HG03378 (cell line): ENCODE results near the gene TSPAN18.

Source experiments
- ATAC-seq: cut with Tn5 transposase; IDR thresholded peaks from one replicate; pipeline ENCODE4 v1.9.1; 2021; ENCODE audit warnings: mild to moderate bottlenecking, moderate library complexity; ENCODE audit not compliant: unreplicated experiment

Gene TSPAN18

DNA sequence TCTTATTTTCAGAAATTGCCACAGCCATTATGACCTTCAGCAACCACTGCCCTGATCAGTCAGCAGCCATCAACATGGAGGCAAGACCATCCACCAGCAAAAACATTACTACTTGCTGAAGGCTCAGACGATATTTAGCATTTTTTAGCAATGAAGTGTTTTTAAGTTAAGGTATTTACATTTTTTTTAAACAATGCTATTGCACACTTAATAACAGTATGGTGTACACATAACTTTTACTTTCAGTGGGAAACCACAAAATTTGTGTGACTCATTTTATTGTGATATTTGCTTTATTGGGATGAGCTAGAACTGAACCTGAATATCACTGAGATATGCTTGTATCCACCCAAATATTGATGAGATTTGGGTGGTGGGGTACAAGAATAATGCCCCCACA is 110.9 kb downstream of the TSPAN18 start:
- ATAC-seq, result no peak

DNA sequence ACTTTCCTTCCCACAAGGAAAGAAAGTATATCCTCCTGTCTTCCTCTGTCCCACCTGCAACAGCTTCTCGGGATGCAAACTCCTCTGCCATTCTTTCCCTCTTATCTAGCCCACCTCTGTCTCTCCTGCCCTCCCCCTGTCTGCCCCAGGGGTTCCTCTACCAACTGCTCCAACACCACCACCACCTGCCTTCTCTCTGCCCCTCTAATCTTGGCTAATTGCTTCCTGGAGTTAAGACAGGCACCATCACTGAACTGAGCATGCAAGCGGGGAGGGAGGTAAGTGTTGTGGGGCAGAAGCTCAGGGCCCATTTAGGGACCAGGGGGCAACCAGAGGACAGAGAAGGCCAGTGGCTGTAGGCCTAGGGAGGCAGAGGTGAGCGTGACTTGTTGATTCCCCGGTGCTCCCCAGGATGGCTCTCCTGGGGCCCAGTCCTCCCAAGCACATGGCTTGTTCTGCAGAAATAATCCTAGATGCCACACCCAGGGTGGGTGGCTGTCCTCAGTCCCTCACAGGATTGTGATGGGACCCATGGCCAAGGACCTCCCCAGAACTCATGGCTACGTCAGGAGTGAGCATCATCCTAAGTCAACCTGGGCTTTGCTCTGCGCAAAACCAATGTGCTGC is 112.8 kb downstream of the TSPAN18 start:
- ATAC-seq, result no peak

- ATAC-seq, result no peak
Measured at GRCh38 chr11:44840085-44840478, 113.3 kb downstream of the TSPAN18 start.

DNA sequence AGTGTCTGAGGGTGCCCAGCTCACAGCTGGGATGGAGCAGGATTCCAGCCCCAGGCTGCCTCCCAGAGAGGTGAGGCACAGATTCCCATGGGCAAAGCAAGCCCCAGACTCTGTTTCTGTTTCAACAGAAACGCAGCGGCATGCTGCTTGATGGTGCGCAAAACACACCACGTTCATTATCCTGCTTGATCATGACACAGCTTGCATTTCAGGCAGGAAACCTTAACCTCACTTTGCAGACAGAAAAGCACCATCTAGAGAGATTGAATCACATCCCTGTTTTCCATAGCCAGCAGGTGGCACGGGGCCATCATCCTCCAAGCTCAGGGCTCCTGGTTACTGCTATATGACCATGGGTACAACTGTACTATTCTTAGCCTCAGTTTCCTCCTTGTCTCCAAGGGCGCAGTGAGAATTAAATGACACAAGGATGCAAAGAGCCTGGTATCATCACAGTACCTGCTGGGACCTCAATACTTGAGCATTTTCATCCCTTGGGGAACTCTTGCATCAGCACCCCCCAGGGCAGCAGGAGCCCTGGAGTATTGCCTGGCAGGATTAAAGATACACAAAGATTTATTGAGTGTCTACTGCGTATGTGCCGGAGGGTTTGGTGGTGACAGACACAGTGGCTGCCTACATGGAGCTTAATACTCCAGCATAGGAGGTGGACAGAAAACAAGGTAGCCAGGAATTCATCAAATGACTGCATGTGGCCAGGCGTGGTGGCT is 113.9 kb downstream of the TSPAN18 start:
- no peak for ATAC-seq

DNA sequence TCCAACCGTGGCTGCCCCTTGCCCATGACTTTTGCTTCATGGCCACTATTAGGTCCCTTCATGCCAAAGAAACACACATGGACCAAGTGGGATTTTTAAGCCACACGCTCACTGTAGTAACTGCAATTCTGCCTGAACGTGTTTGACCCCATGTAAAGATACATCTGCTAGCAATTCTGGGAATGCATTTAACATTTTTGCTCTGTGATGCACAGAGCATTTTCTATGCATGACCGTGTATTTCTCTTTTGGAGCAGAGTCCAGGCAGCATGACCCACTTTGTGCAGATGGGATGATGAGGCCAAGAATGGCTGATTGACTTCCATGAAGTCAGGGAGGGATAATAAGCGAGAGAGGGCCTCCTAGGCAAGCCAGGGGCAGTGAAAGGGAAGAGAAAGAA is 115.5 kb downstream of the TSPAN18 start:
- ATAC-seq, result no peak

DNA sequence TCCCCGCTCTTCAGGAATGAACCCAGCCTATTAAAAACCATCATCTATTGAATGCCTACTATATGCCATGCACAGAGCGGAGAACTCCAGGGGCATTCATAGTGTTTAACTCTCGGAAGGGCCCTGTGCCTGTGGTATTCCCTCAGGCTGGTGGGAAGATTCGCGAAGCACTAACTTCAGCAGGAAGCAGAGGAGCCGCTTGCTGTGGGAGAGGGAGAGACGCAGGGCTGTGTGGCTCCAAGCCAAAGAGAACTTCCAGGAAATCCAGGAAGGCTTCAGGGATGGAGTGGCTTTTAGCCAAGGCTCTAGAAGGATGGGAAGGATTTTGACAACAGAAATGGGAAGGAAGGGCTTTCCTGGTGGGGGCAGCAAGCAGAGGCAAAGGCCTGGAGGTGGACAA is 120.1 kb downstream of the TSPAN18 start:
- no peak for ATAC-seq

DNA sequence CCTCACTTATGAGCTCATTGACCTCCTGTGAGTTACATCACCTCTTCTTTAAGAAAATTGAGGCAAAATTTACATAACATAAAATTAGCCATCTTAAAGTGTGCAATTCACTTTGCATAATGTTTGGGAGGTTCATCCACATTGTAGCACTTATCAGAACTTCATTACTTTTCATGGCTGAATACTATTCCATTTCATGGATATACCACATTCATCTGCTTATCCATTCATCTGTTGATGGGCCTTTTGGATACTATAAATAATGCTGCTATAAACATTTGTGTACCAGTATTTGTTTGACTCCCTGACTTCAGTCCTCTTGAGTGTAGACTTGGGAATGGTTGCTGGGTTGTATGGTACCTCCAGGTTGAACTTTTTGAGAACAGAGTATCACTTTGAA is 120.6 kb downstream of the TSPAN18 start:
- no peak for ATAC-seq

DNA sequence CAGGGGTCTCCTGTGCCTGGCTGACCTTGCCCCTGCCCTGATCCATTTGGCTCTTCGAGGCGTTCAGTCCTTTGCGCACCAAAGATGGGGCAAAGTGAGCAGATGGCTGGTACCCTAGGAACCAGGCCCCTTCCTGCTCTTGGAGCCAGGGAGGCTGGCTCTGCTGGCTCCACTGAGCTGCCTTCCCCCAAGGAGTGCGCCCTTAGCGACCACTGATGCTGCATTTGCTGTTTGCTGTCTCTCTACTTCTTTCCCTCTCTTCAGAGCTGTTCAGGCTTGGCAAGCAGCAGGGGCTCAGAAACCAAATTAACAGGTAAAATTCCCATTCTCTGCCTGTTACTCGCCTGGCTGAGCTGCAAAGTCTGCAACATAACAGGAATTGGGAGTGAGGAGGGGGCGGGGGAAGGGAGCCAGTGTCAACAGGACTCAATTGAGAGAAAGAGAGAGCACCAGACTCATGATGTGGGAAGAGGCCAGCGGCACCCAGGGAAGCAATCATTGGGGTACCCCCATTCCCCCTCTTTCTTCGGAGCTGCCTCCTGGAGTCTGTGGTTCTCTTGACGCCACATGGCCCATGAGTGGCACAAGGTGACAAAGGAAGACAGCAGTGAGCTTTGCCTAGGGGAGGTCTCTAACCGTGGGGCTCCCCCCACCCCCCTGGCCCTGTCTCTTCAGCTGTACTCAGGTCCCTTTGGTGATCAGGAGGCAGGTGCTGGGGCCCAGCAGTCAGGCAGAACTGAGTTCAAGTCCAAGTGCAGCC is 121.6 kb downstream of the TSPAN18 start:
- no peak for ATAC-seq

DNA sequence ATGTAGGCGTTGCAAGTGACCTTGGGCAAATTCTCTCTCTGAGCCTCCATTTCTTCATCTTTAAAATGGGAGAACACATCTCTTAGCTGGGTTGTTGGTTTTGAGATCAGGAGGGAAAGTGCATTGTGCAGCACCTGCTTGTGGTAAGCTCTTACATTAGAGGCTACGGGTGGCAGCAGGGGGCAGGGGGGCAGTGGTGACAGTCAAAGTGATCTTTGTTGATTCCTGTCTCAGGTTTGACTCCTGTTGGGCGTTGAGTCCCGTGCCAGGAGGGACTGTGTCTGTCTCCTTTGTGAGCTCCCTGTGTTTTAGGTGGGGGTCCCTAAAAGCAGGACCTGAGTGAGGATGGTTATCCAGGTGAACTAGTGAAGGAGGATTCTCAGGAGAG is 122.2 kb downstream of the TSPAN18 start:
- ATAC-seq, result no peak

DNA sequence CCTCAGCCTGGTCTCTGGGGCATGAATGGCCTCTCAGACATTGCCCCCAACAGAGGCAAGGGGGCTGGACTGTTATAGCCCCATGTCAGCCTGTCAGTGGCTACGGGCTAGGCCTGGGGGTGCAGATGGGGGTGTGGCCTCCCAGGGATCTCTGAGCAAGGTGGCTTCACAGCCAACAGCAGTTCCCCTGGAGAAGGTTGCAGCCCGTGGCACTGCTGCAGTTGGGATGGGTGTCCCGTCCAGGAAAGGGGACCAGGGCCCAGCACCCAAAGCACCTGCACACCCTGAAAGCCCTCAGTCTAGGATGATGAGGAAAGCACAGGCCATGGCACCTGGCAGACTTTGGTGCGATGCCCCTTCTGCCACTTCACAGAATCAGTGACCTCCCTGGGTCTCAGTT is 122.7 kb downstream of the TSPAN18 start:
- no peak for ATAC-seq

DNA sequence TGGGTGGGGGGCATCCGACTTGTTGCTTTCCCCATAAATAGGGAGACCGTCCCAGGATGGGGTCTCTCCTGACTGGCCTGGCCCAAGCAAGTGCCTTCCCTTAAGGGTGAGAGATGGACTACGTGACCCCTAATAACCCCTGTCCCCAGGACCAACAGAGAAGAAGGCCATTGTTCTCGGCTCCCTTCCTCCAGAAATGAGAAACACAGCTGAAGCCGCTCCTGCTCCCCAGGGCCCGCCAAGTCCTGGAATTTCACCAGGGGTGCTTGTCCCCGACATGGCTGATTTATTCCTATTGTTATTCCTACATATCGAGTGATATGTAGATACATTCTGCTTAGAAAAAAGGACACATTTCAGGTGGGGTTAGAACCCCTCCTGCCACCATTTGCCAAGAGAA is 123.2 kb downstream of the TSPAN18 start:
- no peak for ATAC-seq

DNA sequence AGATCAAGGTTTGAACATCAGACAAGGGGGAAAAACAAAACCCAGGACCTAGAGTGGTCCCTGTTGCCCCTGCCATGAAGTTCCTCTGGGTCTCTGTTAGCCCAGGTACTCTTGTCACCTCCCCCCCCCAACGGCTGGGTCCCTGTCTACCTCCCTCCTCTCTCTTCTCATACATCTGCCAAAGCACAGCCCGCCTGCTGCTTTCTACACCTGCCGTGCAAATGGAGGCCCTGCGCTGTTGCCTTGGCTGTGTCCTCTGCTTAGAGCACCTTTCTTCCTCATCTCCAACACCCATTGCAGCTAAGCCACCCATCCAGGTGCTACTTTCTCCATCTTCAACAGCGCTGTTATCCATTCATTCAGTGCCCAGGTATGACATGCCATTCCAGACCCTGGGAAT is 124.7 kb downstream of the TSPAN18 start:
- ATAC-seq, result no peak

GRCh38 chr11:44852159-44852747 is 125.5 kb downstream of the TSPAN18 start:
- ATAC-seq, result no peak

GRCh38 chr11:44852952-44853351 is 126.2 kb downstream of the TSPAN18 start:
- ATAC-seq, result no peak

GRCh38 chr11:44853666-44854065 is 126.9 kb downstream of the TSPAN18 start:
- ATAC-seq, result no peak

GRCh38 chr11:44854086-44854485 is 127.3 kb downstream of the TSPAN18 start:
- no peak for ATAC-seq

- no peak for ATAC-seq
Measured at GRCh38 chr11:44854741-44855492, 128.2 kb downstream of the TSPAN18 start.

DNA sequence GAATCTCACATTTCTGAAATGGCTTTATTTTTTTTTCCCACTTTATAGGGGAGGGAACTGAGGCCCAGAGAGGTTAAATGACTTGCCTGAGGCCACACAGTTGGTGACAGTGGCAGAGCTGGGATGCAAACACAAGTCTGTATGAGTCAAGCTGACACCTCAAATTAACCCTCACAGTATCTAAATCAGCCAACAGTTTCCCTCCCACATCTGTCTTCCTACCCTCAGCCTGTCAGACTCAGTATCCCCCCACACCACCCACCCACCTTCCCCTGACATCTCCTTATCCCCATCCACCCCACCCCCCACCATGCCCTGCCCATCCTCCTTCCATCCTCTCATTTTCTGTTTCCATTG is 128.7 kb downstream of the TSPAN18 start:
- no peak for ATAC-seq

DNA sequence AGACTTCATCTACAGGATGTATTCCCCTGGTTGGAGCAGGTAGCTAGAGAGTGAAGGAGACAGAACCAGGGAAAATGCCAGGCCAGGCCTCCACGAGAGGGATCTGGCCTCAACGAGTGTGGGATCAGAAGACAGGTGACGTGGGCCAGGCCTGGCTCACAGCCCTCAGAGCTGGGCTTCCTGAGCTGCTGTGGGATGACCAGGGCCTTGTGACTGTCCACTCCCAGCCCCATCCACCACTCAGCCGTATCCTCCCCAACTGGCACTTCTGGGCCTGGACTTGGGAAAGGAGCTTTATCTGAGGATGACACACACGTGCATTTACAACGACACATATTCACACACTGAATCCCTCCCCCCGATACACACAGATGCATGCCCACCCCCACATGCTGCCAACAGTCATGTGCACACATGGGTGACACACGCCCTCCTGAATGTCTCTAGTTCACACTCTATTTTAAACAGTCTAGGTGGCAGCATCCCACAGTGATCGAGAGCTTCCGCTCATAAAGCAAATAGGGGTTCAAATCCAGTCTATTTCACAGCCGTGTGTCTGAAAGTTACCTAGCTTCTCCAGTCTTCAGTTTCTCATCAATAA is 130.8 kb downstream of the TSPAN18 start:
- no peak for ATAC-seq

GRCh38 chr11:44858796-44859527 is 132.2 kb downstream of the TSPAN18 start:
- no peak for ATAC-seq
